HG03565 (cell line): ENCODE data around the gene UBXN2A.

Experiments
- ATAC-seq: cut with Tn5 transposase; IDR thresholded peaks from one replicate; pipeline ENCODE4 v1.9.1; 2021; ENCODE audit warnings: mild to moderate bottlenecking, moderate library complexity; ENCODE audit not compliant: unreplicated experiment

UBXN2A gene, protein sequence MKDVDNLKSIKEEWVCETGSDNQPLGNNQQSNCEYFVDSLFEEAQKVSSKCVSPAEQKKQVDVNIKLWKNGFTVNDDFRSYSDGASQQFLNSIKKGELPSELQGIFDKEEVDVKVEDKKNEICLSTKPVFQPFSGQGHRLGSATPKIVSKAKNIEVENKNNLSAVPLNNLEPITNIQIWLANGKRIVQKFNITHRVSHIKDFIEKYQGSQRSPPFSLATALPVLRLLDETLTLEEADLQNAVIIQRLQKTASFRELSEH

DNA sequence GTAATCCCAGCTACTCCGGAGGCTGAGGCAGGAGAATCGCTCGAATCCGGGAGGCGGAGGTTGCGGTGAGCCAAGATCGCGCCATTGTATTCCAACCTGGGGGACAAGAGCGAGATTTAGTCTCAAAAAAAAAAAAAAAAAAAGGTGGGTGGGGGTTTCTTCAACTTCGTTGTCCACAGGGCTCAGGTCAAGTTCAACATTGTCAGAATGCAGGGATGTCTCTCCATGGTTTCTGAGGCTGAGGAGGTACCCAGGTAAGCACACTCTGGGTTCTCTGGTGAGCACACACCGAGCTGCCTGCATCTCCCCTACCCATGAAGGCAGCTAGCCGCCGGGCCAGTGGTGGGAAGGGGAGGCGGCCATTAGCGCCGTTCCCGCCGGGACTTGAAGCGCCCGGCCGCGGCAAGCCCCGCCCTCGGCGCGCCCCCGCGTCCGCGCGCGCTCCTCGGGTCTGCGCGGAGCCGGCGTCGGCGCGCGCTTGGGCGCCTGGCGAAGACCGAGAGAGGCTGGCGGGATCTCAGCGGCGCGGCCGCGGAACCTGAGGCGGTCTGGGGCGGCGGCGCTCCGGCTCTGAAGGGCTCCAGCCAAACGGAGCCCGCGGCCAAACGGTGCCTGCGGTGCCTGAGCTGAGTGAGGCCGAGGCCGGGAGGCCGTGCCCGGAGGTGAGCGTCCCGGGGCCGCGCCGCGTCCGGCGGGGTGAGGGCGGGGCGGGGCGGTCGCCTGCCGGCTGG, at the start of gene UBXN2A:
UBXN2A (plus strand) TSS at position 477 of the 731 bp plus-strand sequence. CDS start 17,852 bp downstream, outside the sequence.
- peak; percentile 55 for ATAC-seq

- no peak for ATAC-seq
Measured at GRCh38 chr2:23900133-23900532, 40.1 kb upstream of the UBXN2A start.

- ATAC-seq, result no peak
Measured at GRCh38 chr2:23900541-23901322, 39.5 kb upstream of the UBXN2A start.

DNA sequence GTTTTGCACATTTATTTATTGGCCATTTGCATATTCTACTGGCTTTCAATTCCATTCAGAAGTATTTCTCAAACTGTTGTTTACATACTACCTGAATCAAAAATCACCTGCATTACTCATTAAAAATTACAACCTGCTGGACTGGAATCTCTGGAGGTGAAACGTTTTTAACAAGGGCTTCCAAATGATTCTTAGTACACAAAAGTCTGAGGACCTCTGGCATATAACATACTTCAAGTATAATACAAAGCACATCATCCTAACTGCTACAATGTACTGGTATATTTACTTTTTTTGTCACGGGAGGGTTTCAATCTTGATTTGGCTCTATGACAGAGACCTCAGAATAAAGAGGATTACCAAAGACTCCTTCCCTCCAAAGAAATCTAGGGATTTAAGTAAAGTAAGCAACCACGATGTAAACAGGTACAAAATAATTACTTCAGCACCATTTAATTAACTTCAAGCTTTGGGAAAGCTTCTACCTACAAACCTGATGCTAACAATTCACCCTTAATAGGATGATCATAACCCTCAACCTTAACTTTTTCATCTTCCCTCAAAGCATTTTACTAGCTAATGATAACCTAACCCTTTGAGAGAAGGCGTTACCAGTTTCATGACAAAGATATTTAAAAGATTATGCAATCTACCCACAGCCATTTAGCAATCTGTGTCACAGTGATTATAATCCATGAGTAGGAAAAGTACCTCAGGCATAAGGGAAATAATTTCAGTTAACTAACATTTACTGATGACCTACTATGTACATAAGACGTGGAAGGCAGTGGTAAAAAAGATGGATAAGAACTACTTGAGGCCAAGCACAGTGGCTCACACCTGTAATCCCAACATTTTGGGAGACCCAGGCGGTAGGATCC, 38.1 kb upstream of the UBXN2A start:
- ATAC-seq, result no peak

DNA sequence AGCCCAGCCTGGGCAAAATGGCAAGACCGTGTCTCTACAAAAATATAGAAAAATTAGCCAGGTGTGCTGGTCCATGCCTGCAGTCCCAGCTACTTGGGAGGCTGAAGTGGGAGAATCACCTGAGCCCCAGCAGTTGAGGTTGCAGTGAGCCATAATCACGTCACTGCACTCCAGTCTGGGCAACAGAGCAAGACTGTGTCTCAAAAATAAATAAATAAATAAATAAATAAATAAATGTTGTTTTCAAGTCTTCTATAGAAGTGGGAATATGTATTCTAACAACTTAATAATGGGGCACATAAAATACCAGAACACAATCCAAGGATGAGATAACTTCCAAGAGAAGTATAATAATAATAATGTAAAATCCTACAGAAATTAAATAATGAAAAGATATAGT, 37.2 kb upstream of the UBXN2A start:
- no peak for ATAC-seq

GRCh38 chr2:23904215-23904614, 36.0 kb upstream of the UBXN2A start:
- no peak for ATAC-seq

DNA sequence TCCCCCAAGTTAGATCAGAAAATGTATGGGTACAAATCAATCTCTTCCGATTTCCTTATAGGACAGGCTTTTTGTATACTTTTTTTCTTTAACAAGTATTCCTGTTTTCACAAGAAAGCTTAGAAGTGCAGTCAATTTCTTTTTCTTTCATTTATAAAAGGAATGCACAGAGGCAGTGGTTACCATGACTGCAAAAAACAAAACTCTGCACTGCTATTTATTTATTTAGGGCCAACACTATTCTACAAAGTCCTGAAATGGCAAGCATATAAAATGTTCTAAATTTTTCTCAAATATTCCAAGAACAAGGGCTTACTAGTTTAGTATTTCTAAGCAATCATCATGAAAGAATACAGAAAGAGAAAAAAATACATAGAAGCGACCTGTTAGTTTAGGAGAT, 35.6 kb upstream of the UBXN2A start:
- no peak for ATAC-seq

DNA sequence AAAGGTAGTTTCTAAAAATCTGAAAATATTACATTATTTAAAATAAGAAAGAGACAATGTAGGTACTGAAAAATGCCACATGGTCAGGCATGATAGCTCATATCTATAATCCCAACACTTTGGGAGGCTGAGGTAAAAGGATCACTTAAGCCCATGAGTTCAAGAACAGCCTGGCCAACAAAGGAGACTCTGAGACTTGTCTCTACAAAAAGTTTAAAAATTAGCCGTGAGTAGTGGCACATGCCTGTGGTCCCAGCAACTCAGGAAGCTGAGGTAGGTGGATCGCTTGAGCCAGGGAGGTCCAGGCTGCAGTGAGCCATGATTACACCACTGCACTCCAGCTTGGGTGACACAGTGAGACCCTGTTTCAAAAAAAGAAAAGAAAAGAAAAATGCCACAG, 35.1 kb upstream of the UBXN2A start:
- ATAC-seq, result no peak

DNA sequence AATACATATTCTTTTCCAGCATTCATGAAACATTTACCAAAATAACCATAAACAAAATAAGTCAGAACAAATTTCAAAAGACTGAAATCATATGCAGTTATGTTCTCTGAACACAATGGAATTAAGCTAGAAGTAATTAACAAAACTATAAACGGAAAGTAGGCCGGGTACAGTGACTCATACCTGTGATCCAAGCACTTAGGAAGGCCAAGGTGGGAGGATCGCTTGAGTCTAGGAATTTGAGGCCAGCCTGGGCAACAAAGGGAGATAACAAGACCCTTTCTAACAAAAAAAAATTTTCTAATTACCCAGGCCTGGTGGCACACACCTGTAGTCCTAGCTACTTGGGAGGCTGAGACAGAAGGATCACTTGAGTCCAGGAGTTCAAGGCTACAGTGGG, 28.2 kb upstream of the UBXN2A start:
- ATAC-seq, result no peak

DNA sequence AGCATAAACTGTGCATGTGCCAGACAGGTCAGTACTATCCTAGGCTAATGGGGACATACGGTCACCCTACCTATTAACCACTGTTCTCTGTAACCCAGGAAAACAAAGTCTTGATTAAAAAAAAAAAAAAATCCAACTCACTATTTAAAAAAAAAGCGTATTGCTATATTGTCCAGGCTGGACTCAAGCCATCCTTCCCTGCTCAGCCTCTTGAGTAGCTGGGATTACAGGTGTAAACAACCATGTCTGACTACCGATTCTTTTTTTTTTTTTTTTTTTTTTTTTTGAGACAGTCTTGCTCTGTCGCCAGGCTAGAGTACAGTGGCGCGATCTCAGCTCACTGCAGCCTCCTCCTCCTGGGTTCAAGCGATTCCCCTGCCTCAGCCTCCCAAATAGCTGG, 24.9 kb upstream of the UBXN2A start:
- no peak for ATAC-seq

- peak; percentile 53 for ATAC-seq
Measured at GRCh38 chr2:23916727-23917405, 23.4 kb upstream of the UBXN2A start.

DNA sequence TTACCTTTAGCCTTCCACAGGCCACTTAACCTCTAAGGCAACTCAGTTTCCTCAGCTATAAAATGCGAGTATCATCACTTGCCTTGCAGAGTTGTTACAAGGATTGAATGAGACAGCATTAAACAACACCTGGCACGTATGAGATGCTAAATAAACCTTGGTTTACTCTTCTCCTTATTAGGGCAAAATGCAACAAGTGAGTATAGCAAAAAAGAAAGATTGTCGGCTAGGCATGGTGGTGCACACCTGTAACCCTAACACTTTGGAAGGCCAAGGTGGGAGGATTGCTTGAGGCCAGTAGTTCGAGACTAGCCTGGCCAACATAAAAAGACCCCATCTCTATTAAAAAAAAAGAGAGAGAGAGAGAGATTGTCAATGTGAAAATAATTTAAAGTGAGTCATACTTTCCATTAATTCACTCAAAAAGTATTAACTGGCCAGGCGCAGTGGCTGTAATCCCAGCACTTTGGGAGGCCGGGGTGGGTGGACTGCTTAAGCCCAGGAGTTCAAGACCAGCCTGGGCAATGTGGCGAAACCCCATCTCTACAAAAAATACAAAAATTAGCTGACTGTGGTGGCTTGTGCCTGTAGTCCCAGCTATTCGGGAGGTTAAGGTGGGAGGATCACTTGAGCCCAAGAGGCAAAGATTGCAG, 21.3 kb upstream of the UBXN2A start:
- ATAC-seq, result no peak

DNA sequence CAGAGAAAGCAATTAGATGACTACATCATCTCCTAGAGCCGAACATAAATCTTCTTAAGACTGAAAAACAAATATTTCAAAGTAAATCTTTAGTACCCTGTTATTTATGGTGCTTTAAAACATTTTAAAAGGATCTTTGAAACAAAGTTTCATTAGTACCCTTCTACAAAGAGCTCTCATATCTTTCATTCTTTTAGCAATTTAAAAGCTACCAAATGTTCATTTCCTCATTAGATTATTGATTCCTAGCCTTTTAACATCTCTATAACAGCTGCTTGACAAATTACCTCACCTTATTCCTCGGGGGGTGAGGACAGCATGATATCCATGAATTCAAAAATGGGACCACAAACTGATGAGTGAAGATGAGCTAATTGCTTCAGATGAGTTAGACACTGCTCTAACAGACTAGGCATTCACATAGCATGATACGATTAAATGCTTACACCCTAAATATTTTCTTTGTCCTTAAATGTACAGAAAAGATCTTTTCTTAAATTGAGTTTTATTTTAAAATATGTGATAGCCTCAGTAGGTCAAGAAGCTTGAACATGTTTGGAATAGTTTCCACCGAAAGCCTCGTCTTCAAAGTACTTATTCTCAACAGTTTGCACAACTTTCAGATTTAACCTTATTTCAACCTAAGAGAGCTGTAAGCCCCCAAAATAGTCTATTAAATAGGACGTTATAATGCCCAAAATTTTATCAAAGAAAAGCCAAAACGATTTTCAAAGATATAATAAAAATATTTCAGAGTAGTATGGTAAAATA, 15.5 kb upstream of the UBXN2A start:
- no peak for ATAC-seq

- peak; percentile 40 for ATAC-seq
Measured at GRCh38 chr2:23925702-23926289, 14.5 kb upstream of the UBXN2A start.

DNA sequence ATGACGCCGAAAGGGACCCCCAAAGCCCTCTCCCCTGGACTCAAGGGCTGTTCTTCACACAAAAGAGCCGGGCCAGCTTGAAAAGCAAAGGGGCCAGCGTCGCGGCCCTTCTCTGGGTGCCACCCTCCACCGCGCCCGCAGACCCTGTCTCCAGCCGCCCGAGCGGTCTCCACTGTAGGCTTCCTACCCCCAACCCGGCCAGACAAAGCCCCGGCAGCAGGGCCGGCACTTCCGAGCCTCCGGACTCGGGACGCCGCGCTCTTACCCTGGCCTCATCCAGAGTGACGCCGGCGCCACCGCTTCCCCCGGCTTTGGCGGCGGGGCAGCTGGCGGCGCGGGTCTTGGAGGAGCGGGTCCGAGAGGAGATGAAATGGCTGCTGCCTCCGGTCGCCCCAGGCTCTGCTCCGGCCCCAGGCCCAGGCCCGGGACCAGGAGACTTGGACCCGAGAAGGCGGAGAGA, 13.9 kb upstream of the UBXN2A start:
- peak; percentile 11 for ATAC-seq

- peak; percentile 71 for ATAC-seq
Measured at GRCh38 chr2:23926750-23927571, 13.3 kb upstream of the UBXN2A start, which contains the start of gene ATAD2B. Gene ATAD2B, minus strand, starts transcription at chr2:23927123. Its CDS starts 353 bp downstream, at chr2:23926770.

GRCh38 chr2:23934259-23934658, 6.0 kb upstream of the UBXN2A start:
- no peak for ATAC-seq
